SKM-1 (cell line): ENCODE measurements around the gene APMAP.
"Not testable (repeated sequence)": the region's sequence is repeated elsewhere in the genome, so short reads cannot be mapped to it uniquely, and the experiment has no call there.

Experiments
- DNase-seq: peaks from one replicate; lab custom pipeline; 2025; ENCODE audit not compliant: unreplicated experiment; lab: John Stamatoyannopoulos, UW

The APMAP gene

GRCh38 chr20:24934101-24934661 is 58.4 kb downstream of the APMAP start:
- DNase-seq = no peak

GRCh38 chr20:24933266-24933908 is 59.2 kb downstream of the APMAP start:
- DNase-seq = no peak

GRCh38 chr20:24931893-24932292 is 60.7 kb downstream of the APMAP start:
- DNase-seq = not testable (repeated sequence)

GRCh38 chr20:24930724-24931688 is 61.5 kb downstream of the APMAP start:
- DNase-seq = not testable (repeated sequence)

- DNase-seq = not testable (repeated sequence)
Observed at GRCh38 chr20:24929867-24930723, 62.5 kb downstream of the APMAP start.

GRCh38 chr20:24929259-24929658 is 63.3 kb downstream of the APMAP start:
- not testable (repeated sequence) for DNase-seq

GRCh38 chr20:24920706-24921105 is 71.8 kb downstream of the APMAP start:
- DNase-seq = not testable (repeated sequence)

GRCh38 chr20:24919665-24920064 is 72.9 kb downstream of the APMAP start:
- not testable (repeated sequence) for DNase-seq

GRCh38 chr20:24918579-24919566 is 73.7 kb downstream of the APMAP start:
- DNase-seq = no peak

- DNase-seq = no peak
Observed at GRCh38 chr20:24917797-24918578, 74.6 kb downstream of the APMAP start.

- no peak for DNase-seq
Observed at GRCh38 chr20:24917056-24917455, 75.5 kb downstream of the APMAP start.

GRCh38 chr20:24916412-24916811 is 76.1 kb downstream of the APMAP start:
- DNase-seq = no peak

GRCh38 chr20:24915892-24916291 is 76.7 kb downstream of the APMAP start:
- no peak for DNase-seq

- DNase-seq = no peak
Observed at GRCh38 chr20:24915440-24915839, 77.1 kb downstream of the APMAP start.

GRCh38 chr20:24914388-24915241 is 77.9 kb downstream of the APMAP start:
- DNase-seq = no peak

GRCh38 chr20:24913076-24913628 is 79.4 kb downstream of the APMAP start:
- DNase-seq = no peak
